ENCODE measurements around the gene RSAD2. TPM values are rescaled to one million over a fixed set of nuclear protein-coding genes. Genes with fewer than 3 reads are reported as not detected.

The RSAD2 gene
- total and polyA plus RNA-seq, 12 donors = 1.6 to 16.1 (median 5.4) TPM

GRCh38 chr2:6939071-6939470 is 61.5 kb downstream of the RSAD2 start:
- 58 to 73% methylated on average over 2 of the region's 2 CpGs for WGBS, 2 donors
- DNase-seq = no peak
- H3K36me3 ChIP-seq = peaks cover 0 to 34% (median 5%) of the 10 kb centered on the region in 9 donors
- TF ChIP-seq, protein P1, sequence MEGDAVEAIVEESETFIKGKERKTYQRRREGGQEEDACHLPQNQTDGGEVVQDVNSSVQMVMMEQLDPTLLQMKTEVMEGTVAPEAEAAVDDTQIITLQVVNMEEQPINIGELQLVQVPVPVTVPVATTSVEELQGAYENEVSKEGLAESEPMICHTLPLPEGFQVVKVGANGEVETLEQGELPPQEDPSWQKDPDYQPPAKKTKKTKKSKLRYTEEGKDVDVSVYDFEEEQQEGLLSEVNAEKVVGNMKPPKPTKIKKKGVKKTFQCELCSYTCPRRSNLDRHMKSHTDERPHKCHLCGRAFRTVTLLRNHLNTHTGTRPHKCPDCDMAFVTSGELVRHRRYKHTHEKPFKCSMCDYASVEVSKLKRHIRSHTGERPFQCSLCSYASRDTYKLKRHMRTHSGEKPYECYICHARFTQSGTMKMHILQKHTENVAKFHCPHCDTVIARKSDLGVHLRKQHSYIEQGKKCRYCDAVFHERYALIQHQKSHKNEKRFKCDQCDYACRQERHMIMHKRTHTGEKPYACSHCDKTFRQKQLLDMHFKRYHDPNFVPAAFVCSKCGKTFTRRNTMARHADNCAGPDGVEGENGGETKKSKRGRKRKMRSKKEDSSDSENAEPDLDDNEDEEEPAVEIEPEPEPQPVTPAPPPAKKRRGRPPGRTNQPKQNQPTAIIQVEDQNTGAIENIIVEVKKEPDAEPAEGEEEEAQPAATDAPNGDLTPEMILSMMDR (IDR thresholded peaks at IDR 0.05) = no peak
- peaks cover 0 to 5% (median 0%) of the 10 kb centered on the region in 11 donors for H3K9me3 ChIP-seq
- no peaks in the 10 kb centered on the region for H3K27me3 ChIP-seq
- no peak for ATAC-seq
- H3K27ac ChIP-seq = no peak overlapping the region
- intact Hi-C loops (cut with DNase I) = no loop called here
- peaks cover 0 to 25% (median 11%) of the 10 kb centered on the region in 9 donors for H3K4me1 ChIP-seq
- H3K4me3 ChIP-seq = no peak overlapping the region

DNA sequence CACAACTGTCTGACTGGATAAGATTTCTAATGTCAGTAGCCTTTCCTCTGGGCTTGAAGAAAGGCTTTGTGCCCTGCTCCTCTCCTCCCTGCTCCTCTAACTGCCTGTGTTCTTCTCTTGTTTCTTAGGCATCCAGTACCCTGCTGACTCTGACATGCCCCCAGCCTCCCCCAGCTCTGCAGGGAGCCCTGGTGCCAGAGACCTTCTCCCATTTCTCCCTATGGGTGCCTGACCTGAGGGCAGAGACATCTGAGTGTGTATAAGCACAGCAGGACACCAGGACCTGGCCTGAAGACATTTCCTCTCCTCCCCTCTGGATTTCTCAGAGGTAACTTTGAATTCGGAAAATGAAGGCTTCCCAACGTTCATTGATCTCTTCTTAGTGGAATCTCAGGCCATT is 63.2 kb downstream of the RSAD2 start:
- no peak for ATAC-seq
- H3K9me3 ChIP-seq = no peaks in the 10 kb centered on the region
- no peak overlapping the region for H3K27ac ChIP-seq
- no peak overlapping the region for H3K4me3 ChIP-seq
- intact Hi-C loops (cut with DNase I) = no loop called here
- no peaks in the 10 kb centered on the region for H3K27me3 ChIP-seq
- 82 to 89% methylated on average over 2 of the region's 2 CpGs for WGBS, 2 donors
- H3K36me3 ChIP-seq = peaks cover 0 to 43% (median 5%) of the 10 kb centered on the region in 9 donors
- TF ChIP-seq, protein P1 (IDR thresholded peaks at IDR 0.05) = no peak
- DNase-seq = no peak
- H3K4me1 ChIP-seq = peaks cover 0 to 23% (median 14%) of the 10 kb centered on the region in 9 donors

DNA sequence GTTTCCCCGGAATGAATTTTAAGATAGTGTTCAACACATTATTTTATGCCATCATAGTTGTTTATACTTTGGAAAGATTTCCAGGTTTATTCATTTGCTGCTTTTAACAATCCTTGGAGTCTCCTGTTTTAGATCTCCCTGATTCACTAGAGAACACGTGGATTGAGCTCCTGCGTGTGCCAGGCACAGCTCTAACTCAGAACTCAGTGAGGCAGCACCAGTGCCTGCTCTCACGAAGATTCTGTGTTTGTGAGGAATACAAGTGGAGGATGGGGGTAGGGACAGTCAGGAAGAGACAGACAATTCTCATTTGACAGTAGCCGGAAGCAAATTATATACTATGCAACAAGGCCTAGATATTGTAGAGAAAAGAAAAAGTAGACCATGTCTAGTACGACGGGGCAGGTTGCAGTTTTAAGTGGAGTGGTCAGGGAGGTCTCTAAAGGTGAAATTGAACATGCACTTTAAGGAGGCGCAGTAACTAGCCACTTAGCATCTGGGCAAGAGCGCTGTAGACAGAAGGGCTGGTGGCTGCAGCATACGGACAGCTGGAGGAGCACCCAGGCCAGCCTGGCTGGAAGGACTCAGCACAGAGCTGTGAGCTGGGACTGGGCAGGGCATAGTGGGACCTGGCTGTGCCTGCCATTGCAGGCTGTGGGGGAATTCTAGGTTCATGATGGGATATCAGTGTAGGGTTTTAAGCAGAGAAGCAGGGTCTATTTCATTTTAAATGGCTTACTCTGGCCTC is 63.9 kb downstream of the RSAD2 start:
- 95 to 96% methylated on average over 10 of the region's 10 CpGs for WGBS, 2 donors
- no peak for DNase-seq
- no peaks in the 10 kb centered on the region for H3K27me3 ChIP-seq
- H3K27ac ChIP-seq = no peak overlapping the region
- intact Hi-C loops (cut with DNase I) = no loop called here
- TF ChIP-seq, protein P1 (IDR thresholded peaks at IDR 0.05) = no peak
- ATAC-seq = no peak
- no peaks in the 10 kb centered on the region for H3K9me3 ChIP-seq
- peaks cover 0 to 24% (median 13%) of the 10 kb centered on the region in 9 donors for H3K4me1 ChIP-seq
- H3K36me3 ChIP-seq = peaks cover 0 to 43% (median 5%) of the 10 kb centered on the region in 9 donors
- no peak overlapping the region for H3K4me3 ChIP-seq

- WGBS, 2 donors = 91 to 94% methylated on average over 8 of the region's 8 CpGs
- Histone ChIP-seq H3K4me1 (peaks cover 0 to 29% (median 10%) of the 10 kb centered on the region in 9 donors), H3K4me3 (no peak overlapping the region), H3K27me3 (no peaks in the 10 kb centered on the region), H3K36me3 (peaks cover 0 to 43% (median 5%) of the 10 kb centered on the region in 9 donors), H3K27ac (no peak overlapping the region), H3K9me3 (no peaks in the 10 kb centered on the region)
- DNase-seq (no peak), ATAC-seq (no peak)
- intact Hi-C loops (cut with DNase I) = no loop called here
- TF ChIP-seq, protein P1 (IDR thresholded peaks at IDR 0.05) = no peak
These were observed 65.3 kb downstream of the RSAD2 start for GRCh38 chr2:6942848-6943247.
